Ascending aorta (tissue), 2 donors: ENCODE results near the gene KCNQ1OT1. TPM values are rescaled to one million over a fixed set of nuclear protein-coding genes. Genes with fewer than 3 reads are reported as not detected.
"Not testable (repeated sequence)": the region's sequence is repeated elsewhere in the genome, so short reads cannot be mapped to it uniquely, and the experiment has no call there.

ENCODE experiments used
- DNase-seq, 2 donors: peaks; one replicate each; pipeline ENCODE4 v3.0.0-alpha.2; 2019; ENCODE audit warnings: low spot score in 2 of 2
- H3K27ac ChIP-seq, 2 donors: fragments of 200-600 bp; sonication (generic); one replicate each; pipeline ENCODE4 v1.5.1; 2016 to 2017; ENCODE audit warnings: mild to moderate bottlenecking in 1 of 2
- H3K27me3 ChIP-seq: fragments of 200-600 bp; sonication (generic); one replicate; pipeline ENCODE4 v1.5.1; 2017
- H3K36me3 ChIP-seq, 2 donors: fragments of 200-600 bp; sonication (generic); one replicate each; pipeline ENCODE4 v1.5.1; 2016
- H3K4me1 ChIP-seq, 2 donors: fragments of 200-600 bp; sonication (generic); one replicate each; pipeline ENCODE4 v1.5.1; 2016 to 2017; ENCODE audit warnings: mild to moderate bottlenecking in 1 of 2
- H3K4me3 ChIP-seq, 2 donors: fragments of 200-600 bp; sonication (generic); one replicate each; pipeline ENCODE4 v1.5.1; 2016 to 2017; ENCODE audit warnings: mild to moderate bottlenecking in 1 of 2
- H3K9me3 ChIP-seq, 2 donors: fragments of 200-600 bp; sonication (generic); one replicate each; pipeline ENCODE4 v1.5.1; 2016
- CTCF ChIP-seq, 3 experiments: fragments of 200-600 bp in 2 of 3; fragments of 450-650 bp in 1 of 3; sonication (generic) in 2 of 3; IDR thresholded peaks; one replicate each; pipeline ENCODE4 v1.5.1; 2016 to 2019; ENCODE audit warnings: antibody characterized with exemption in 3 of 3, mild to moderate bottlenecking in 1 of 3, moderate library complexity in 1 of 3
- intact Hi-C: fragments of 100-400 bp; cut with DNase I; formaldehyde crosslinking; loops from one replicate; pipeline ENCODE4 v1.15.1; 2023
- total RNA-seq: library from RNA; depleted of rRNA; stranded (reverse); fragments of >200 nt; gene quantifications from one replicate; pipeline ENCODE4 v1.1.0, GENCODE V29; 2016

The KCNQ1OT1 gene
- total RNA-seq, 1 donor from 2014 or later, result 1.5 TPM

- TF ChIP-seq CTCF (IDR thresholded peaks at IDR 0.05), result no peak
- Histone ChIP-seq H3K27me3 (no peaks in the 10 kb centered on the region), H3K36me3 (no peaks in the 10 kb centered on the region), H3K27ac (no peak overlapping the region), H3K4me3 (no peak overlapping the region), H3K9me3 (peaks cover 65 to 97% of the 10 kb centered on the region in 2 donors), H3K4me1 (no peaks in the 10 kb centered on the region)
- no peak for DNase-seq
- intact Hi-C loops, result no loop called here
Observed at GRCh38 chr11:2644844-2645778, 54.7 kb downstream of the KCNQ1OT1 start.

GRCh38 chr11:2643746-2644145 lies 56.0 kb downstream of the KCNQ1OT1 start:
- Histone ChIP-seq H3K9me3 (peaks cover 62 to 96% of the 10 kb centered on the region in 2 donors), H3K36me3 (no peaks in the 10 kb centered on the region), H3K4me1 (no peaks in the 10 kb centered on the region), H3K27ac (no peak overlapping the region), H3K27me3 (no peaks in the 10 kb centered on the region), H3K4me3 (no peak overlapping the region)
- intact Hi-C loops, result no loop called here
- TF ChIP-seq CTCF (IDR thresholded peaks at IDR 0.05), result no peak
- no peak for DNase-seq

GRCh38 chr11:2641623-2642022 lies 58.2 kb downstream of the KCNQ1OT1 start:
- H3K9me3 ChIP-seq, result peaks cover 48 to 78% of the 10 kb centered on the region in 2 donors
- no peaks in the 10 kb centered on the region for H3K27me3 ChIP-seq
- no peak for TF ChIP-seq CTCF (IDR thresholded peaks at IDR 0.05)
- no peak overlapping the region for H3K27ac ChIP-seq
- no peaks in the 10 kb centered on the region for H3K36me3 ChIP-seq
- DNase-seq, result no peak
- no peak overlapping the region for H3K4me3 ChIP-seq
- H3K4me1 ChIP-seq, result no peaks in the 10 kb centered on the region
- intact Hi-C loops, result no loop called here

- H3K36me3 ChIP-seq, H3K27me3 ChIP-seq, H3K4me3 ChIP-seq, intact Hi-C loops, H3K4me1 ChIP-seq, DNase-seq, H3K27ac ChIP-seq: not testable (repeated sequence)
- H3K9me3 ChIP-seq, result peaks cover 31 to 60% of the 10 kb centered on the region in 2 donors
Observed at GRCh38 chr11:2639763-2640162, 60.0 kb downstream of the KCNQ1OT1 start.

- intact Hi-C loops, result no loop called here
- no peaks in the 10 kb centered on the region for H3K4me1 ChIP-seq
- H3K4me3 ChIP-seq, result no peak overlapping the region
- no peak for TF ChIP-seq CTCF (IDR thresholded peaks at IDR 0.05)
- no peak overlapping the region for H3K27ac ChIP-seq
- no peak for DNase-seq
- no peaks in the 10 kb centered on the region for H3K36me3 ChIP-seq
- H3K9me3 ChIP-seq, result peaks cover 40 to 56% of the 10 kb centered on the region in 2 donors
- H3K27me3 ChIP-seq, result no peaks in the 10 kb centered on the region
Observed at GRCh38 chr11:2631161-2631560, 68.6 kb downstream of the KCNQ1OT1 start.

- no peak for DNase-seq
- TF ChIP-seq CTCF (IDR thresholded peaks at IDR 0.05), result no peak
- intact Hi-C loops, result no loop called here
- Histone ChIP-seq H3K4me1 (no peaks in the 10 kb centered on the region), H3K36me3 (no peaks in the 10 kb centered on the region), H3K27ac (no peak overlapping the region), H3K9me3 (peaks cover 40 to 56% of the 10 kb centered on the region in 2 donors), H3K27me3 (no peaks in the 10 kb centered on the region), H3K4me3 (no peak overlapping the region)
Observed at GRCh38 chr11:2630679-2631078, 69.1 kb downstream of the KCNQ1OT1 start.
